IPS-20b (cell line): ENCODE measurements around the gene SREBF1.
A peak's percentile ranks its signal among the peaks of the same experiment; 100 is the strongest.

Source experiments
- H3K27ac ChIP-seq: one replicate; pipeline ENCODE4 v1.5.1; 2013; ENCODE audit warnings: low read length
- H3K27me3 ChIP-seq: 2 replicates; pipeline ENCODE4 v1.6.1; 2013; ENCODE audit warnings: mild to moderate bottlenecking, low read length, inconsistent platforms; ENCODE audit not compliant: insufficient read depth
- H3K36me3 ChIP-seq: 2 replicates; pipeline ENCODE4 v1.6.1; 2013; ENCODE audit warnings: low read depth, mild to moderate bottlenecking, inconsistent platforms, low read length, moderate library complexity; ENCODE audit not compliant: insufficient read depth
- H3K4me1 ChIP-seq: 2 replicates; pipeline ENCODE4 v1.6.1; 2013; ENCODE audit warnings: mild to moderate bottlenecking, control low read depth, inconsistent platforms, low read length, moderate library complexity; ENCODE audit not compliant: insufficient read depth
- H3K4me3 ChIP-seq: 2 replicates; pipeline ENCODE4 v1.5.1; 2013; ENCODE audit warnings: mild to moderate bottlenecking, low read length, inconsistent platforms
- H3K9ac ChIP-seq: 2 replicates; pipeline ENCODE4 v1.6.1; 2013; ENCODE audit warnings: low read depth, mild to moderate bottlenecking, inconsistent platforms, low read length, moderate library complexity
- H3K9me3 ChIP-seq: 2 replicates; pipeline ENCODE4 v1.6.1; 2013; ENCODE audit warnings: mild to moderate bottlenecking, low read depth, low read length, inconsistent platforms; ENCODE audit not compliant: insufficient read depth

Gene SREBF1

GRCh38 chr17:17845046-17845775 is 8.4 kb upstream of the SREBF1 start:
- H3K9ac ChIP-seq = no peak overlapping the region
- no peak overlapping the region for H3K27ac ChIP-seq
- no peaks in the 10 kb centered on the region for H3K9me3 ChIP-seq
- no peak overlapping the region for H3K4me3 ChIP-seq
- peaks cover 17% of the 10 kb centered on the region for H3K4me1 ChIP-seq
- no peaks in the 10 kb centered on the region for H3K27me3 ChIP-seq
- H3K36me3 ChIP-seq = no peaks in the 10 kb centered on the region

- Histone ChIP-seq H3K4me3 (no peak overlapping the region), H3K9me3 (no peaks in the 10 kb centered on the region), H3K27ac (no peak overlapping the region), H3K36me3 (no peaks in the 10 kb centered on the region), H3K4me1 (peaks cover 14% of the 10 kb centered on the region; the same call in 1 of the 2 replicates), H3K27me3 (no peaks in the 10 kb centered on the region), H3K9ac (no peak overlapping the region)
Observed at GRCh38 chr17:17844500-17844899, 7.7 kb upstream of the SREBF1 start.

- Histone ChIP-seq H3K4me1 (peaks cover 18% of the 10 kb centered on the region; the same call in 1 of the 2 replicates), H3K4me3 (no peak overlapping the region), H3K36me3 (no peaks in the 10 kb centered on the region), H3K9ac (no peak overlapping the region), H3K27me3 (no peaks in the 10 kb centered on the region), H3K27ac (no peak overlapping the region), H3K9me3 (no peaks in the 10 kb centered on the region)
Observed at GRCh38 chr17:17844079-17844478, 7.3 kb upstream of the SREBF1 start.

- Histone ChIP-seq H3K4me3 (no peak overlapping the region), H3K4me1 (peaks cover 25% of the 10 kb centered on the region; the same call in 1 of the 2 replicates), H3K9ac (no peak overlapping the region), H3K27ac (no peak overlapping the region), H3K27me3 (no peaks in the 10 kb centered on the region), H3K36me3 (no peaks in the 10 kb centered on the region), H3K9me3 (no peaks in the 10 kb centered on the region)
Observed at GRCh38 chr17:17843096-17843495, 6.3 kb upstream of the SREBF1 start.

- H3K9ac ChIP-seq = no peak overlapping the region
- H3K4me1 ChIP-seq = peaks cover 33% of the 10 kb centered on the region; the same call in 1 of the 2 replicates
- H3K9me3 ChIP-seq = no peaks in the 10 kb centered on the region
- H3K36me3 ChIP-seq = no peaks in the 10 kb centered on the region
- no peaks in the 10 kb centered on the region for H3K27me3 ChIP-seq
- H3K4me3 ChIP-seq = no peak overlapping the region
- no peak overlapping the region for H3K27ac ChIP-seq
Observed at GRCh38 chr17:17842111-17842876, 5.5 kb upstream of the SREBF1 start.

- Histone ChIP-seq H3K9ac (no peak overlapping the region; the same call in 1 of the 2 replicates), H3K4me3 (no peak overlapping the region), H3K9me3 (no peaks in the 10 kb centered on the region), H3K27me3 (no peaks in the 10 kb centered on the region), H3K4me1 (peaks cover 35% of the 10 kb centered on the region; the same call in 1 of the 2 replicates), H3K36me3 (no peaks in the 10 kb centered on the region), H3K27ac (no peak overlapping the region)
Observed at GRCh38 chr17:17841601-17842025, 4.8 kb upstream of the SREBF1 start.

GRCh38 chr17:17840751-17841591 is 4.2 kb upstream of the SREBF1 start:
- H3K4me1 ChIP-seq = peaks cover 35% of the 10 kb centered on the region; the same call in 1 of the 2 replicates
- peak overlapping the region; percentile 61; the same call in 1 of the 2 replicates for H3K4me3 ChIP-seq

GRCh38 chr17:17839791-17840707 is 3.3 kb upstream of the SREBF1 start:
- Histone ChIP-seq H3K9me3 (no peaks in the 10 kb centered on the region), H3K27ac (peak overlapping the region; percentile 67), H3K9ac (peak overlapping the region; percentile 85; the same call in 1 of the 2 replicates), H3K27me3 (peaks cover 4% of the 10 kb centered on the region; the same call in 1 of the 2 replicates), H3K36me3 (peaks cover 6% of the 10 kb centered on the region; the same call in 1 of the 2 replicates), H3K4me3 (peak overlapping the region; percentile 63), H3K4me1 (peaks cover 38% of the 10 kb centered on the region; the same call in 1 of the 2 replicates)

More at GRCh38 chr17:17840751-17841591, 4.2 kb upstream of the SREBF1 start:
- Histone ChIP-seq H3K9ac (peak overlapping the region; percentile 81; the same call in 1 of the 2 replicates), H3K27me3 (no peaks in the 10 kb centered on the region), H3K36me3 (no peaks in the 10 kb centered on the region), H3K27ac (peak overlapping the region; percentile 4), H3K9me3 (no peaks in the 10 kb centered on the region)

GRCh38 chr17:17837966-17838962 is 1.5 kb upstream of the SREBF1 start:
- peak overlapping the region; percentile 86 for H3K27ac ChIP-seq
- H3K27me3 ChIP-seq = peaks cover 4% of the 10 kb centered on the region; the same call in 1 of the 2 replicates
- H3K4me1 ChIP-seq = peaks cover 38% of the 10 kb centered on the region; the same call in 1 of the 2 replicates
- H3K36me3 ChIP-seq = peaks cover 21% of the 10 kb centered on the region; the same call in 1 of the 2 replicates
- peak overlapping the region; percentile 95; the same call in 1 of the 2 replicates for H3K9ac ChIP-seq
- peak overlapping the region; percentile 10; the same call in 1 of the 2 replicates for H3K4me3 ChIP-seq
- no peaks in the 10 kb centered on the region for H3K9me3 ChIP-seq
